IMR-90 (cell line): ENCODE measurements around the gene ACTRT2. TPM values are rescaled to one million over a fixed set of nuclear protein-coding genes. Genes with fewer than 3 reads are reported as not detected.

Experiments used
- ATAC-seq: fragments of 200-7000 bp; cut with Tn5 transposase; 2 replicates; pipeline ENCODE4 v1.9.1; 2020; ENCODE audit warnings: low read depth, mild to moderate bottlenecking, moderate library complexity
- BruUV-seq: library from RNA; stranded (reverse); fragments of 400-500 nt; replicated peaks from 2 replicates; lab custom pipeline; 2021; lab: Mats Ljungman, UMichigan
- CTCF ChIA-PET: fragments of 300-600 bp; formaldehyde crosslinking; extraction: SDS; loops from one replicate; lab custom pipeline; 2021; ENCODE audit warnings: antibody characterized with exemption; lab: Yijun Ruan, JAX
- POLR2A ChIA-PET: fragments of 300-600 bp; sonication (Branson Sonifier 250); formaldehyde crosslinking; loops from one replicate; lab custom pipeline; 2022; ENCODE audit warnings: antibody characterized with exemption; ENCODE audit not compliant: unreplicated experiment; lab: Charles Lee
- DNase-seq: peaks from one replicate; pipeline ENCODE4 v3.0.0; 2013
- H2AFZ ChIP-seq: replicated peaks from 2 replicates; pipeline ENCODE3; 2013; ENCODE audit warnings: low read length, mild to moderate bottlenecking; ENCODE audit not compliant: poor library complexity
- H2AK5ac ChIP-seq: 2 replicates; pipeline ENCODE4 v1.6.1; 2013; ENCODE audit warnings: low read depth, low read length, inconsistent platforms
- H2AK9ac ChIP-seq: replicated peaks from 2 replicates; pipeline ENCODE3; 2013; ENCODE audit warnings: mild to moderate bottlenecking, low read depth, low read length, moderate library complexity; ENCODE audit not compliant: poor library complexity
- H2BK120ac ChIP-seq: 2 replicates; pipeline ENCODE4 v1.6.1; 2013; ENCODE audit warnings: low read depth, low read length, inconsistent platforms
- H2BK15ac ChIP-seq: 3 replicates; pipeline ENCODE4 v1.6.1; 2013; ENCODE audit warnings: low read depth, low read length, inconsistent platforms
- H2BK20ac ChIP-seq: 2 replicates; pipeline ENCODE4 v1.6.1; 2013; ENCODE audit warnings: low read depth, mild to moderate bottlenecking, inconsistent platforms, low read length, moderate library complexity
- H2BK5ac ChIP-seq: 2 replicates; pipeline ENCODE4 v1.6.1; 2013; ENCODE audit warnings: mild to moderate bottlenecking, low read depth, low read length, inconsistent platforms; ENCODE audit not compliant: poor library complexity, severe bottlenecking
- H3K14ac ChIP-seq: replicated peaks from 2 replicates; pipeline ENCODE4 v1.6.1; 2013; ENCODE audit warnings: low read depth, low read length, inconsistent platforms
- H3K18ac ChIP-seq: 2 replicates; pipeline ENCODE4 v1.6.1; 2013; ENCODE audit warnings: low read depth, low read length, control low read depth
- H3K23ac ChIP-seq: 2 replicates; pipeline ENCODE4 v1.6.1; 2013; ENCODE audit warnings: low read depth, low read length, inconsistent platforms
- H3K27ac ChIP-seq: 2 replicates; pipeline ENCODE4 v1.5.1; 2013; ENCODE audit warnings: mild to moderate bottlenecking, control low read depth, low read length; ENCODE audit not compliant: insufficient read depth
- H3K27me3 ChIP-seq: 2 replicates; pipeline ENCODE4 v1.6.1; 2013; ENCODE audit warnings: low read length; ENCODE audit not compliant: control insufficient read depth, insufficient read depth
- H3K36me3 ChIP-seq: 2 replicates; pipeline ENCODE4 v1.6.1; 2013; ENCODE audit warnings: low read length, mixed read lengths; ENCODE audit not compliant: control insufficient read depth, insufficient read depth
- H3K4ac ChIP-seq: 2 replicates; pipeline ENCODE4 v1.6.1; 2013; ENCODE audit warnings: low read depth, low read length, inconsistent platforms
- H3K4me1 ChIP-seq: 2 replicates; pipeline ENCODE4 v1.6.1; 2013; ENCODE audit warnings: low read length, mixed read lengths; ENCODE audit not compliant: control insufficient read depth, insufficient read depth
- H3K4me2 ChIP-seq: 2 replicates; pipeline ENCODE4 v1.6.1; 2013; ENCODE audit warnings: low read depth, mild to moderate bottlenecking, control low read depth, low read length, moderate library complexity
- H3K4me3 ChIP-seq: 2 replicates; pipeline ENCODE4 v1.5.1; 2013; ENCODE audit warnings: low read depth, mild to moderate bottlenecking, control low read depth, low read length, moderate library complexity; ENCODE audit not compliant: insufficient read depth
- H3K56ac ChIP-seq: 2 replicates; pipeline ENCODE4 v1.6.1; 2013; ENCODE audit warnings: low read length, inconsistent platforms; ENCODE audit not compliant: insufficient read depth; ENCODE audit errors: extremely low read depth
- H3K79me1 ChIP-seq, 2 experiments: 2 replicates each; pipeline ENCODE4 v1.6.1; 2013; ENCODE audit warnings: low read length in 2 of 2, inconsistent platforms in 1 of 2, low read depth in 1 of 2
- H3K9ac ChIP-seq: 2 replicates; pipeline ENCODE4 v1.6.1; 2013; ENCODE audit warnings: low read depth, low read length, control low read depth
- H3K9me1 ChIP-seq: 2 replicates; pipeline ENCODE4 v1.6.1; 2013; ENCODE audit warnings: low read length, inconsistent platforms; ENCODE audit not compliant: insufficient read depth
- H3K9me3 ChIP-seq: 2 replicates; pipeline ENCODE4 v1.6.1; 2013; ENCODE audit warnings: low read length; ENCODE audit not compliant: control insufficient read depth, insufficient read depth
- H4K20me1 ChIP-seq: 2 replicates; pipeline ENCODE4 v1.6.1; 2013; ENCODE audit warnings: low read length, inconsistent platforms; ENCODE audit not compliant: insufficient read depth
- H4K5ac ChIP-seq: 2 replicates; pipeline ENCODE4 v1.6.1; 2013; ENCODE audit warnings: mild to moderate bottlenecking, low read depth, low read length, control low read depth
- H4K8ac ChIP-seq, 2 experiments: 2 replicates each; pipeline ENCODE4 v1.6.1; 2013; ENCODE audit warnings: low read depth in 2 of 2, low read length in 2 of 2, control low read depth in 1 of 2, inconsistent platforms in 1 of 2
- H4K91ac ChIP-seq: 2 replicates; pipeline ENCODE4 v1.6.1; 2013; ENCODE audit warnings: low read depth, low read length, inconsistent platforms; ENCODE audit not compliant: insufficient read depth
- SMC3 ChIP-seq: fragments of 150-350 bp; IDR thresholded peaks from 2 replicates; pipeline ENCODE4 v1.6.1; 2016; ENCODE audit warnings: low read depth, mild to moderate bottlenecking, antibody characterized with exemption, low read length, moderate library complexity
- WGBS, 2 experiments: methylation state at CpG; one replicate each; pipeline versions ENCODE4 v1.1.5 to v1.1.7; 2013; ENCODE audit warnings: missing lambda C conversion rate in 2 of 2; ENCODE audit not compliant: insufficient read length in 1 of 2; ENCODE audit errors: extremely low coverage in 2 of 2; 5-methylcytosine and 5-hydroxymethylcytosine counted together
- dilution Hi-C: fragments of 300-500 bp; cut with HindIII; formaldehyde crosslinking; loops from one replicate; pipeline ENCODE4 v1.14.3; 2018; ENCODE audit warnings: low sequenced_read_pairs; ENCODE audit not compliant: unreplicated experiment
- in situ Hi-C: fragments of 300-500 bp; cut with MboI; formaldehyde crosslinking; loops from 3 replicates; pipeline ENCODE4 v1.14.3; 2019; ENCODE audit warnings: low sequenced_read_pairs, inconsistent platforms, mixed read lengths
- intact Hi-C: fragments of 100-400 bp; cut with micrococcal nuclease; formaldehyde crosslinking; loops from 2 replicates; pipeline ENCODE4 v1.10.0; 2022
- polyA plus RNA-seq, 3 experiments: library from polyadenylated mRNA; depleted of rRNA; stranded (reverse); fragments of >200 nt; gene quantifications; 2 replicates each; pipeline ENCODE4 v1.2.3, GENCODE V29; 2012; ENCODE audit warnings: low replicate concordance in 1 of 3
- total RNA-seq: library from RNA; depleted of rRNA; stranded (reverse); fragments of >200 nt; gene quantifications from 2 replicates; pipeline ENCODE4 v1.2.3, GENCODE V29; 2012

ACTRT2 gene
- total and polyA plus RNA-seq, 2 of the 4 experiments (the other 2 are of a cell fraction), result not detected

DNA sequence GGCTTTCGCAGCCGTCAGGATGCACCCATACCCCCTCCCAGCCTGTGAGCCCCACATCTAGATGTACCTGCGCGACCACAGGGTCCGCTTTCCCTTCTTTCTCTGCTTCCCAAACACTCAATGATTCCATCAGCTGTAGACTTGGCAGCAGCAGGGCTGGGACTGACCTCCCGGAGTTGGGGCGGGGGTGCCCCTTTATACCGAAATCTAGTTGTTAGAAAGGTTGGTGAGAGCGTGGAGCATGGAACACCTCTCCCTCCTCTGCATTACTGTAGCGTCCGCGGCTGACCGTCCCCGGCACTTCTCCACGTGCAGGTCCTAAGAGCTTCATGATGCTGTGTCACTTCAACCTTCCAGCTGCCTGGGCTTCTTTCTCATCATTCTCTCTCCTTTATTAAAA lies 21.1 kb upstream of the ACTRT2 start:
- Histone ChIP-seq H2BK120ac (no peak overlapping the region), H2AK5ac (no peak overlapping the region), H3K4ac (no peak overlapping the region), H4K8ac (no peak overlapping the region), H3K14ac (no peak overlapping the region), H2BK15ac (no peak overlapping the region), H3K23ac (no peak overlapping the region), H3K56ac (no peak overlapping the region), H3K79me1 (no peaks in the 10 kb centered on the region), H3K36me3 (no peaks in the 10 kb centered on the region), H2BK5ac (no peak overlapping the region), H3K9me1 (no peaks in the 10 kb centered on the region), H3K4me3 (no peak overlapping the region), H4K20me1 (no peaks in the 10 kb centered on the region), H3K18ac (no peak overlapping the region), H2AFZ (no peak overlapping the region), H3K4me1 (no peaks in the 10 kb centered on the region), H3K9ac (no peak overlapping the region), H3K9me3 (peaks cover 50% of the 10 kb centered on the region), H3K27ac (no peak overlapping the region), H3K4me2 (no peak overlapping the region), H3K27me3 (no peaks in the 10 kb centered on the region), H2BK20ac (no peak overlapping the region), H4K91ac (no peak overlapping the region), H4K5ac (no peak overlapping the region), H2AK9ac (no peak overlapping the region)
- ChIA-PET CTCF (no interaction called here), POLR2A (no interaction called here)
- intact Hi-C loops (no loop called here), dilution Hi-C loops (no loop called here), in situ Hi-C loops (no loop called here)
- no peak for TF ChIP-seq SMC3
- WGBS, 2 experiments, result no CpG with 5 or more reads among the region's 15 CpGs
- BruUV-seq, result no TSS peak
- ATAC-seq, result no peak
- DNase-seq, result no peak
